ENCODE results near the gene NFIA.

Gene NFIA

GRCh38 chr1:61370177-61370912 is 288.0 kb downstream of the NFIA start:
- no peak for DNase-seq (ENCODE audit: low read depth in 2 of 2)

GRCh38 chr1:61370913-61371279 is 288.5 kb downstream of the NFIA start:
- DNase-seq (ENCODE audit: low read depth in 2 of 2): no peak

- no peak for DNase-seq (ENCODE audit: low read depth in 2 of 2)
These were observed 290.6 kb downstream of the NFIA start for GRCh38 chr1:61372944-61373343.

- DNase-seq (ENCODE audit: low read depth in 2 of 2): no peak
These were observed 291.8 kb downstream of the NFIA start for GRCh38 chr1:61374156-61374555.

- DNase-seq (ENCODE audit: low read depth in 2 of 2): no peak
These were observed 292.9 kb downstream of the NFIA start for GRCh38 chr1:61375082-61375880.

GRCh38 chr1:61376151-61376550 is 293.8 kb downstream of the NFIA start:
- DNase-seq (ENCODE audit: low read depth in 2 of 2): no peak

- DNase-seq (ENCODE audit: low read depth in 2 of 2): no peak
These were observed 295.0 kb downstream of the NFIA start for GRCh38 chr1:61377242-61377958.

- no peak for DNase-seq (ENCODE audit: low read depth in 2 of 2)
These were observed 296.3 kb downstream of the NFIA start for GRCh38 chr1:61378494-61379180.

- no peak for DNase-seq (ENCODE audit: low read depth in 2 of 2)
These were observed 297.3 kb downstream of the NFIA start for GRCh38 chr1:61379693-61380092.

- no peak for DNase-seq (ENCODE audit: low read depth in 2 of 2)
These were observed 298.2 kb downstream of the NFIA start for GRCh38 chr1:61380561-61380960.

GRCh38 chr1:61386323-61386722 is 304.0 kb downstream of the NFIA start:
- no peak for DNase-seq (ENCODE audit: low read depth in 2 of 2)

GRCh38 chr1:61386770-61387169 is 304.4 kb downstream of the NFIA start:
- no peak for DNase-seq (ENCODE audit: low read depth in 2 of 2)

- DNase-seq (ENCODE audit: low read depth in 2 of 2): no peak
These were observed 305.5 kb downstream of the NFIA start for GRCh38 chr1:61387829-61388228.

GRCh38 chr1:61388566-61388965 is 306.2 kb downstream of the NFIA start:
- no peak for DNase-seq (ENCODE audit: low read depth in 2 of 2)

GRCh38 chr1:61389194-61389925 is 307.0 kb downstream of the NFIA start:
- DNase-seq (ENCODE audit: low read depth in 2 of 2): no peak

GRCh38 chr1:61389926-61390845 is 307.8 kb downstream of the NFIA start:
- DNase-seq (ENCODE audit: low read depth in 2 of 2): no peak

- no peak for DNase-seq (ENCODE audit: low read depth in 2 of 2)
These were observed 309.4 kb downstream of the NFIA start for GRCh38 chr1:61391730-61392129.

- DNase-seq (ENCODE audit: low read depth in 2 of 2): no peak
These were observed 310.3 kb downstream of the NFIA start for GRCh38 chr1:61392409-61393242.

GRCh38 chr1:61393575-61393974 is 311.2 kb downstream of the NFIA start:
- no peak for DNase-seq (ENCODE audit: low read depth in 2 of 2)

Data from stimulated activated CD8-positive, alpha-beta memory T cell treated with anti-CD3 and anti-CD28 coated beads, Interleukin-15, amount 100 ng/mL, for 4 hours (primary cell).